Right kidney (tissue), 9 donors: ENCODE results near the gene ROCK2.
A peak's percentile ranks its signal among the peaks of the same experiment; 100 is the strongest.

ENCODE experiments used
- DNase-seq: peaks from one replicate; pipeline ENCODE4 v3.0.0-alpha.2; 2016
- long read RNA-seq, 8 donors: transcript quantifications; one replicate each; lab custom pipeline, GENCODE V29; 2026

Gene ROCK2
- long read RNA-seq, donor 1, partial matches to known transcripts: 0 of 1 reads
- long read RNA-seq, donor 1, other reads (novel, unspliced or antisense): 0 of 1 reads
- long read RNA-seq, donor 2: 0 reads
- long read RNA-seq, donor 3: 0 reads
- long read RNA-seq, donor 4: 0 reads
- long read RNA-seq, donor 5: 0 reads
- long read RNA-seq, donor 6, partial matches to known transcripts: 5 of 5 reads
- long read RNA-seq, donor 6, other reads (novel, unspliced or antisense): 0 of 5 reads
- long read RNA-seq, donor 7: 0 reads
- long read RNA-seq, donor 8: 0 reads

GRCh38 chr2:11344342-11344955 is at the start of gene ROCK2:
ROCK2 (minus strand) TSS chr2:11344636; CDS start chr2:11344136, 500 bp downstream.
- no peak for DNase-seq

- DNase-seq: no peak
Observed at GRCh38 chr2:11393711-11394236, 49.3 kb upstream of the ROCK2 start.

GRCh38 chr2:11391942-11392266 is 47.5 kb upstream of the ROCK2 start:
- DNase-seq: no peak

DNA sequence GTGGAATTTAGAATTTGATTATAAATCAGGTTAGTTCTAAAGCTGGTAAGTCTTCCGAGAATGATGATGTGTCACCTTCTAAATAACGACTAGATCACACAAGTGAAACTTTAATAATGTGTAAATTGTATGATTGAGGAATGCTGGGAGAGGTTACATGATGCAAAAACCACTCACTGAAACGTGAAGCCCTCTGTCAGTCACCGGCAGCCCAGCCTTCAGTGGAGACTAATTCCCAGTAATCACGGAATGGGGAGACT is 45.9 kb upstream of the ROCK2 start:
- no peak for DNase-seq

DNA sequence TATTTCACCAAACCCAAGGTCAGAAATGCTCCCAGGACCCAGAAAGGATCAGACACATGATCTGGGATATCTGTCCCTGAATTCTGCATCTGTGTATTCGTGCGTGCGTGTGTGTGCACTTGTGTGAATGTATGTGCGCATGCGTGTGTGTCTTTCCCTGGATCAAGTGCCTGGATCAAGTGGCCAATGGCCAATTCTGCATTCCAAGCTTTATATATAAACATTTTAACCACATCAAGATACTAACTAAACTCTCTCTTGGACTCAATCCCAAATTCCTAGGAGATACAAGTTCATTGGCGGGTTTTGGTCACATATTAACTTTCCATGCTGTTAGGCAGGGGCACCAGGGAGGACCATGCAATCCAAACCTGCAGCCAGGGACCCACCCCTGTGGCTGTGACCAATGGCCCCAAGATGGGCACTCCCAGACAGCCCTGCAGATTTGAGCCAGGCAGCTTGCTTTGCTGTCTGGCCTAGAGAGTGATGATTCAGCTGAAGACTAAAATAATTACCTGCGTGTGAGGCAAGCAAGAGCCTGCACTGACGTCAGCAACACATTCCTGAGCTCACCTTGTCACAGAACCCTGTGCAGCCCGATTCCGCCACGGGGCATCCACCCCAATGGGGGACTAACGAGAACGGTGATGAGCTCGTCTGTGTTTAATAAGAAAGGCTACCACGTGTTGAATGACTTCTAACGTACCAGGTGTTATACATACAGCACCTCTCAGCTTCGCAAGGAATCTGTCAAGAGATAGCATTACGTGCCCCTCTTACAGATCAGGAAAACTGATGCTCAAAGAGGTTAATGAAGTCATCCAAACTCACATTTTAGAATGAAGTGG is 45.3 kb upstream of the ROCK2 start:
- peak; percentile 51 for DNase-seq

GRCh38 chr2:11389052-11389420 is 44.6 kb upstream of the ROCK2 start:
- DNase-seq: no peak

DNA sequence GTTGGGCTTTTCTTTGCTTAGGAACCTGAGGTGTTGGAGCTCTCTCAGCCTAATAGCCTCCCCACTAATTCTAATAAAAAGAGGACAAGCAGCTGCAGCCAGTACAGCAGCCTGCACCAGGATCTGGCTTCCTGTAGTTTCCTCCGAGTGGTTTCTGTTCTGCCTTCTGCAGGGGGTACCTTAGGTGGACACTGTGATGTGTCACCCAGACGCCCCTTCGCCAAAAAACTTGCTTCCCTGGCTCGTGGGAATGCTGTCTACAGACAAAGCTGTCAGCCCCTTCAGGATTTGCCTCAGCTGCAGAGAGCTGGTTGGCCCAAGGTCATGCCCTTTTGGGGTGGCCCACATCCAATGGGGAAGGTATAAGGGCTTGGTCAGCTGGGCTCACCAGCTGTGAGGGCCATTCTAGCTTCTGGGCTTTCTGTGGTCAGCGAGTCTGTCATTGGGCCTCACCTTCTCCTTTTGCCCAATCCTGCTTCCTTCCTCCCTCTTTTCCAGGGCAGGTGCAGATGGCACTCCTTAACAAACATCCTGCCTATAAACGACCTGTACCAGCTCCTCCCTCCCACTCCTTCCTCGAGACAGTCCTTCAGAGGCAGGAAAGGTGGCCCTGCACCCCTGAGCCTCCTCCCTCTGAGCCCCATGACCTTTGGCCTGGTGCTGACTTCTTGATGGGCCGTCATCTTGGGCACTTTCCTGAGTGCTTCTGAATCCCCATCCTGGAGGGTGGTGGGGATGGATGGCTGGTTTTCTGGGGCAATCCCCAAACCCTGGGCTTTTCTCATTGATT is 44.0 kb upstream of the ROCK2 start:
- DNase-seq: no peak

- no peak for DNase-seq
Observed at GRCh38 chr2:11387843-11388242, 43.4 kb upstream of the ROCK2 start.

DNA sequence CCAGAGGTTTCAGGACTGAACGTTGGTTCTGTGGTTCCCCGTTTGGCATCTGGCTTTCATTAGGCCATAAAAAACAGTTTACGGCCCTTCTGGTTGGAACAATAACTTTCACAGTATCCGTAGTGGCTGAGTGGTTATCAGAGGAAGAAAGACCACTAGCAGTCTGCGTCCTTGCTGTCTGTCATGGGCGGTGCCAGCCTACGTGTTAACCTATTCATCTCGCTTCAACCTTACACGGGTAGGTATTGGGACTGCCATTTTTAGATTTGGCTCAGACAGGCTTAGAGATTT is 42.6 kb upstream of the ROCK2 start:
- no peak for DNase-seq

DNA sequence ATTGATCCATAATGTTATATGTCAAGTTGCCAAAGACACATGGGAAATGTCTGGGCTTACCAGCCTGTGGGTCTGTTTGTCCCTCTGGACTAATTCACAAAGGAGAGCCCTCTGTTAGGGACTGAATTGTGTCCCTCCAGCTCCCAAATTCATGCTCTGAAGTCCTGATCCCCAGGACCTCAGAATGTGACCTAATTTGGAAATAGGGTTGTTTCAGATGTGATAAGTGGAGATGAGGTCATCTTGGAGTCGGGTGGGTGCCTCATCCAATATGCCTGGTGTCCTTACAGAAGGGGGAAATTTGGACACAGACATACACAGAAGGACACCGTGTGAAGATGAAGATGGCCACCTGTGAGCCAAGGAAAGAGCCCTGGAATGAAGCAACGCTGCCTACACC is 41.4 kb upstream of the ROCK2 start:
- no peak for DNase-seq

GRCh38 chr2:11385216-11385615 is 40.8 kb upstream of the ROCK2 start:
- no peak for DNase-seq

- DNase-seq: no peak
Observed at GRCh38 chr2:11379558-11379957, 35.1 kb upstream of the ROCK2 start.

GRCh38 chr2:11377928-11378545 is 33.6 kb upstream of the ROCK2 start:
- DNase-seq: no peak

DNA sequence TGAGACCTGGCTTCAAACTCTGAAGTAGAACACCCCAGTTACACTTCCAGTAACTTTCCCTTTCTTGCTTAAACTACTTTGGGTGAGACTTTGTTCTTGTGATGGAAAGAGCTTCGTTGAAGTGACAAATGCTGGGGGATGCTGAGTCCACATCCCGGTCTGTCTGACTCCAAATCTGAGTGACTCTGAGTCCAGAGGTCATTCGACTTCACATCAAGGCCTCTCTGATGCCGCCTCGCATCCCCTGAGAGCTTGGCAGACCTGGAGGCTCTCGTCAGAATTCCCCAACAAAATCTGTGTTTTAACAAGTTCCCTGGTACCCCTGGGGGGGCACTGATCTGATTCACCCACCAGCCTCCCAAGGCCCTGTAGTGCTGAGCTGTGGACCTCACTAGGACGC is 31.6 kb upstream of the ROCK2 start:
- no peak for DNase-seq

DNA sequence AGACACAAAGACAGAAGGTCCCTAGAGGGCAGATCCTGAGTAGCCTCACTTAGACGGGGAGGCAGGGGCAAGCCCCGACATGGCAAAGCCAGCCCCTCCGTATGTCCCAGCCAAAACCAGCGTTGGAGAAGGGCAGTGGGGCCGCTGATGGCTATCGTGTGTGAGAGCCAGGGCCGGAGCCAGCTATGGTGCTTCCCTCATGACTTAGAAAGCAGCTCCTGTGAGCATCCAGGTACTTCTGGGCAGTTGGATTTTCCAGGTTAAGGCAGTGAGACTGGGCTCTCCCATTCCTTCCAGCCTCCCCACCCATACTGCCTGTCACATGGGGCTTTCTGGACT is 31.2 kb upstream of the ROCK2 start:
- no peak for DNase-seq

GRCh38 chr2:11375025-11375688 is 30.7 kb upstream of the ROCK2 start:
- no peak for DNase-seq

DNA sequence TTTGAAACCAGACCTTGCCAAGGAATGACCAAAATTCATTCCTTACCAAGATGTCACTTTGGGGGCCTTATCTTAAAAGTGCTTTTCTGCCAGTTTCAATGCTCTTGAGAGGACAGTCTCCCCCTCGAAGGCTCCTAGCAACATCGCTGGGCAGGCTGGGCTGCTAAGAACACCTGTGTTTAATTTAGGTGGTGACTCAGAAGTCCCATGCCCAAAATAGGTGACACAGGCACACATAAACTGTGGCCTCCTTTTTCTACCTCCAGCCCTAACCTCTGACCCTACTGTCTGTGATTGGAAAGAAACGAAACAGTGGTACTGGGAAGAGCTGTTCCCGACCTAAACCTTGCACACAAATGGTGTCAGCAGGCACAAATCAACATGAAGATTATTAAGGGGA is 28.7 kb upstream of the ROCK2 start:
- no peak for DNase-seq

- DNase-seq: no peak
Observed at GRCh38 chr2:11371092-11371937, 26.9 kb upstream of the ROCK2 start.

DNA sequence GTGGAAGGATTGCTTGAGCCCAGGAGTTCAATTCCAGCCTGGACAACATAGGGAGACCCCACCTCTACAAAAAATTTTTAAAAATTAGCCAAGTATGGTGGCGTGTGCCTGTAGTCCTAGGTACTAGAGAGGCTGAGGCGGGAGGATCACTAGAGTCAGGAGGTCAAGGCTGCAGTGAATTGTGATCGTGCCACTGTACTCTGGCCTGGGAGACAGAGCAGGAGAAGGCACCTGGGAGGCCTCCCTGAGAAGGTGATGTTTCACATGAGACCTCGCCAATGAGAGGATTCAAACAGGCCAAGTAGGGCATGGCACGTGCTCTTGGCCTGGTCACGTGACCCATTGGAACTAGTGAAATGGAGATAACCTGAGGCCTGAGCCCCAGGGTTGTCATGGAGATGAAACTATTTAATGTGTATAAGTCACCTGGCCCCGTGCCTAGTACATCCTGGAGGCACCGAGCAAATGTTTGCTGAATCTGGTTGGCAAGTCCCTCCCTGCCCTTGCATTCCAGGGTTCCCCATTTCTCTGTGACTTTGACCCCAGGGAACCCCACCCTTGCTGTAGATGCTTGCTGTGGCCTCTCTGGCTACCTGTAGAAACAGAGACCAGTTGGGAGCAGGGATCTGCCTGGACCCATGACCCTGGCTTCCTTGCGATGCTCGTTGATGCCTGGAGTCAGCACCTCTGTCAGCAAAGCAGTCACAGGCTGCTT is 26.1 kb upstream of the ROCK2 start:
- DNase-seq: no peak

DNA sequence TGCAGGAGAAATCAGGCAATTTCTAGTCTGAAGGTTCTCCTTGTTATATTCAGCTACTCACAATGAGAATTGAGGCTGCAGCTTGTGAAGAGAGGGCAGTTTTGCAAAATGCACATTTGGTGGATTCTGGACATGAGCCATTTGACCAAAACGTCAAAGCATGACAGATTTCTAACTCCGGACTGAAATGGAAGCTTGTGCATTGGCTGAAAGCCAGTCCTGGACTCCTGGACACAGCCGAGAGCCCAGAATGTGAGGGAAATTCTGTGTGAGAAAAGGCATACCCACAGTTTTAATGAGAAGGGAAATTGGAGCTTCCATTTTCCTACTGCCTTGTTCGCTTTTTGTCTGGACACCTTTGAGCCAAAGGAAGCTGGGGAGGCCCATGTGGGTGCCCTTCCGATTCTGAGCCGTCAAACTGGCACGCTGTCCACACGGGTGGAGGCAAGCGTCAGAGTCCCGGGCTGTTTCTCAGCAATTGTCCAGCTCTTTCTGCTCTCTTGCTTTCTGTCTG is 23.7 kb upstream of the ROCK2 start:
- no peak for DNase-seq
